Stomach (tissue), 9 donors: ENCODE results near the gene ASTN2. TPM values are rescaled to one million over a fixed set of nuclear protein-coding genes. Genes with fewer than 3 reads are reported as not detected.

Experiments
- DNase-seq, 2 donors: peaks; one replicate each; pipeline versions ENCODE4 v3.0.0 to v3.0.0-alpha.2; 2013 to 2019
- H3K27ac ChIP-seq, 5 donors: fragments of 200-600 bp in 4 of 5; sonication (generic) in 4 of 5; one replicate each; pipeline ENCODE4 v1.5.1; 2013 to 2019; ENCODE audit warnings: mild to moderate bottlenecking in 1 of 5, moderate library complexity in 1 of 5
- H3K27me3 ChIP-seq, 3 donors: fragments of 200-600 bp; sonication (generic); one replicate each; pipeline ENCODE4 v1.5.1; 2017 to 2019; ENCODE audit warnings: mixed run types in 1 of 3
- H3K36me3 ChIP-seq, 4 donors: fragments of 200-600 bp; sonication (generic); 1 replicate in 3 of 4; 2 replicates in 1 of 4; pipeline ENCODE4 v1.5.1; 2016 to 2019
- H3K4me1 ChIP-seq, 4 donors: fragments of 200-600 bp; sonication (generic); one replicate each; pipeline ENCODE4 v1.5.1; 2016 to 2019
- H3K4me3 ChIP-seq, 4 donors: fragments of 200-600 bp; sonication (generic) in 3 of 4; one replicate each; pipeline ENCODE4 v1.5.1; 2016 to 2019; ENCODE audit warnings: mild to moderate bottlenecking in 1 of 4
- H3K9me3 ChIP-seq, 4 donors: fragments of 200-600 bp; sonication (generic); one replicate each; pipeline ENCODE4 v1.5.1; 2016 to 2019
- EP300 ChIP-seq: sonication (generic); formaldehyde crosslinking; IDR thresholded peaks from one replicate; pipeline ENCODE4 v1.6.1; 2017; ENCODE audit warnings: antibody characterized with exemption
- POLR2A ChIP-seq, 4 donors: fragments of 450-650 bp; IDR thresholded peaks; one replicate each; pipeline ENCODE4 v1.6.1; 2016; ENCODE audit warnings: antibody characterized with exemption in 4 of 4, control low read depth in 2 of 4, mild to moderate bottlenecking in 1 of 4, moderate library complexity in 1 of 4
- POLR2AphosphoS5 ChIP-seq, 3 donors: sonication (generic); formaldehyde crosslinking; IDR thresholded peaks; one replicate each; pipeline ENCODE4 v1.6.1; 2016; ENCODE audit warnings: antibody characterized with exemption in 3 of 3
- WGBS, 5 donors: extraction: QIAGEN DNeasy Blood & Tissue Kit in 3 of 5; methylation state at CpG; one replicate each; pipeline versions ENCODE4 v1.1.5 to v1.1.7; 2013 to 2018; 5-methylcytosine and 5-hydroxymethylcytosine counted together
- intact Hi-C: fragments of 100-400 bp; cut with DNase I; formaldehyde crosslinking; loops from one replicate; pipeline ENCODE4 v1.15.1; 2023; ENCODE audit warnings: low total_unique reads
- polyA plus RNA-seq, 3 donors: library from polyadenylated mRNA; stranded (reverse); fragments of 200-250 nt; gene quantifications; one replicate each; pipeline ENCODE4 v1.2.3, GENCODE V29; 2013
- total RNA-seq, 5 donors: library from RNA; depleted of rRNA; stranded (reverse); fragments of >200 nt; gene quantifications; one replicate each; pipeline versions ENCODE4 v1.1.0 to v1.2.3, GENCODE V29; 2014 to 2016
- TF ChIP-seq, protein P1 (sequence below), 7 experiments: fragments of 450-650 bp in 4 of 7; fragments of 200-600 bp in 3 of 7; sonication (generic) in 3 of 7; IDR thresholded peaks; one replicate each; pipeline ENCODE4 v1.5.1; 2016 to 2019; ENCODE audit warnings: antibody characterized with exemption in 7 of 7, control low read depth in 2 of 7, mild to moderate bottlenecking in 1 of 7
- donor health status: healthy with polysubstance abuse.
- donor health status: Bipolar disorder and iron deficiency.
- donor health status: healthy.

The ASTN2 gene
- total and polyA plus RNA-seq, 8 donors: 2.1 to 22.3 (median 4.2) TPM; not detected in 1

DNA sequence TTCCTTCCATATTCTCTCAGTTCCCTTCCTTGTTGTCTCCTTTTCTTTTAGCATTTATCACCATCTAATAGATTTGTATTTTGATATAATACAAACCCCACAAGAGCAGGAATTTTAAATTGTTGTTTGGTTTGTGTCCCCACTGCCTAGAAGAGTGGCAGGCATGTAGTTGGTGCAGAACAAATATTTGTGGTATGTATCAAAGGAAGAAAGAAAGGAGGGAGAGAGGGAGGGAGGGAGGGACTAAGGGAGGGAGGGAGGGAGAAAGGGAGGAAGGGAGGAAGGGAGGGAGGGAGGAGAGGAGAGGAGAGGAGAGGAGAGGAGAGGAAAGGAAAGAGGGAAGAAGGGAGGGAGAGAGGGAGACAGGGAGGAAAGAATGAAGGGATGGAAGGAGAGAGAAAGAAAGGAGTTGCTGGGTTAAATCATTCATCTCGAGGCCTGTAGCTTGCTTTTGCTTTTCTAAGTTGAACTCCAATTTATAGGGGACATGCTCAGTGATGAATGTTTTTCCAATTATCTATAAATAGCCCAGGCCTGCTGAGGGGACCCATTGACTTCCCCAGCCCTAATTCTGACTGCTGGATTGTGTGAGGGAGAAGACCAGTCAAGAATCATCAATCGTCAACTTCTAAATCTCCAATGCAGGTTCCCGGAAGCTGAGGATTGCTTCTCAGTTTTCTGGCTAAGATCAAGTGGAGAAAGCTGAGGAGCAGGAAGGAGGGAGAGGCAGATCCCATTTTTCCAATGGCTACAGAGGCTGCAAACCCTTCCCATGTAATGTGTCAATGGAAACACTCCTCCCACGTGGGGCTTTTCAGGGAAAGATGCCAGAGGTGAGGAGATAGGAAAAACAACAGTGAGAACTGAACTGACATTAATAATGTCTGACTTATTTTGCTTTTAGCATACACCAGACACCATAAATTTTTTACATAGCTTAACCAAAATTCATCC lies 320.7 kb downstream of the ASTN2 start:
- Histone ChIP-seq H3K4me1 (peaks cover 0 to 12% (median 0%) of the 10 kb centered on the region in 4 donors), H3K9me3 (no peaks in the 10 kb centered on the region), H3K36me3 (no peaks in the 10 kb centered on the region), H3K27me3 (no peaks in the 10 kb centered on the region), H3K27ac (no peak overlapping the region), H3K4me3 (no peak overlapping the region)
- intact Hi-C loops: no loop called here
- DNase-seq: peak in 1 of 2 donors; percentile 74
- TF ChIP-seq POLR2A (IDR thresholded peaks at IDR 0.05) (no peak), EP300 (no peak), POLR2AphosphoS5 (IDR thresholded peaks at IDR 0.05) (no peak)
- TF ChIP-seq, protein P1, sequence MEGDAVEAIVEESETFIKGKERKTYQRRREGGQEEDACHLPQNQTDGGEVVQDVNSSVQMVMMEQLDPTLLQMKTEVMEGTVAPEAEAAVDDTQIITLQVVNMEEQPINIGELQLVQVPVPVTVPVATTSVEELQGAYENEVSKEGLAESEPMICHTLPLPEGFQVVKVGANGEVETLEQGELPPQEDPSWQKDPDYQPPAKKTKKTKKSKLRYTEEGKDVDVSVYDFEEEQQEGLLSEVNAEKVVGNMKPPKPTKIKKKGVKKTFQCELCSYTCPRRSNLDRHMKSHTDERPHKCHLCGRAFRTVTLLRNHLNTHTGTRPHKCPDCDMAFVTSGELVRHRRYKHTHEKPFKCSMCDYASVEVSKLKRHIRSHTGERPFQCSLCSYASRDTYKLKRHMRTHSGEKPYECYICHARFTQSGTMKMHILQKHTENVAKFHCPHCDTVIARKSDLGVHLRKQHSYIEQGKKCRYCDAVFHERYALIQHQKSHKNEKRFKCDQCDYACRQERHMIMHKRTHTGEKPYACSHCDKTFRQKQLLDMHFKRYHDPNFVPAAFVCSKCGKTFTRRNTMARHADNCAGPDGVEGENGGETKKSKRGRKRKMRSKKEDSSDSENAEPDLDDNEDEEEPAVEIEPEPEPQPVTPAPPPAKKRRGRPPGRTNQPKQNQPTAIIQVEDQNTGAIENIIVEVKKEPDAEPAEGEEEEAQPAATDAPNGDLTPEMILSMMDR (IDR thresholded peaks at IDR 0.05): no peak
- WGBS, 5 donors: 34 to 51% (median 41%) methylated on average over 4 of the region's 4 CpGs

DNA sequence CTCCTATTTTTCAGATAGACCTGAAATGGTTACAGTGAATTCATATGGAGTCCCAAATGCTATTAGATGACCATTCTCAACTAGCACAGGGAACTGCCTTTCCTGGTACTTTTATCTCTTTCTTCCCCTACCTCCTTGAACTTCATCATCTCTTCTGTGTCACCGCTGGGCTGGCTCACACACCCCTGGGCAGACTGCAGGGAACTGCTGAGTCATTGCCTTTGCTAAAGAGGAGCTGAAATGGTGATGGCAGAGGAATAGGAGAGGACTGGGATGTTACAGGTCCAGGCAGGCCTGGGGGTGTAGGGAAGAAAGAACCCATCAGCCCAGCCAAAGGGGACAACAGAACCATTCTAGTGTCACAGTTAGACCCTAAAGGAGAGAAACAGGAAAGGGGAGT lies 322.3 kb downstream of the ASTN2 start:
- H3K27me3 ChIP-seq: no peaks in the 10 kb centered on the region
- no peaks in the 10 kb centered on the region for H3K36me3 ChIP-seq
- no peak overlapping the region for H3K4me3 ChIP-seq
- no peak overlapping the region for H3K27ac ChIP-seq
- peaks cover 0 to 12% (median 0%) of the 10 kb centered on the region in 4 donors for H3K4me1 ChIP-seq
- H3K9me3 ChIP-seq: no peaks in the 10 kb centered on the region
- DNase-seq: no peak
- intact Hi-C loops: no loop called here
- TF ChIP-seq, protein P1 (IDR thresholded peaks at IDR 0.05): no peak
- no peak for TF ChIP-seq POLR2AphosphoS5 (IDR thresholded peaks at IDR 0.05)
- TF ChIP-seq EP300: no peak
- TF ChIP-seq POLR2A (IDR thresholded peaks at IDR 0.05): no peak
- WGBS, 5 donors: 0 to 23% (median 0%) methylated on average over 1 of the region's 1 CpG

DNA sequence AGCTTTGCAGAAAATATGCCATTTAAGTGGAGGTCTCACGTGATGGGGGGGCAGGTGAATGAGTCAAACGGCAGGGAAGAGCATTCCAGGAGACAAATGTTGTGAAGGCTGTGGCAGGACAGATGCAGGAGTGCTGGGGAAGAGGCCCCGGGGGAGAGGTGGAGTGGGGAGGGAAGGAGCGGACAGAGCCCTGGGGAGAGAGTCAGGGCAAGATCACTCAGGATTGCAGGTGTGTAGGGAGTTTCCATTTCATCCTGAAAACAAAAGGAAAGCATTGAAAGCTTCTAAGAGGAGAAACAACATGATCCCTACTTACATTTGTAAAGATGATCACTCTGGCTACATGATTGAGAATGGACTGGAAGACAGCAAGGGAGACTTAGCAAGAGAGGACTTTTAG lies 323.3 kb downstream of the ASTN2 start:
- H3K27ac ChIP-seq: no peak overlapping the region
- peaks cover 0 to 12% (median 0%) of the 10 kb centered on the region in 4 donors for H3K4me1 ChIP-seq
- DNase-seq: no peak
- WGBS, 5 donors: 36 to 50% (median 45%) methylated on average over 4 of the region's 4 CpGs
- H3K36me3 ChIP-seq: no peaks in the 10 kb centered on the region
- no peaks in the 10 kb centered on the region for H3K27me3 ChIP-seq
- intact Hi-C loops: no loop called here
- no peak overlapping the region for H3K4me3 ChIP-seq
- no peaks in the 10 kb centered on the region for H3K9me3 ChIP-seq
- TF ChIP-seq, protein P1 (IDR thresholded peaks at IDR 0.05): no peak
- TF ChIP-seq POLR2AphosphoS5 (IDR thresholded peaks at IDR 0.05): no peak
- no peak for TF ChIP-seq EP300
- no peak for TF ChIP-seq POLR2A (IDR thresholded peaks at IDR 0.05)

DNA sequence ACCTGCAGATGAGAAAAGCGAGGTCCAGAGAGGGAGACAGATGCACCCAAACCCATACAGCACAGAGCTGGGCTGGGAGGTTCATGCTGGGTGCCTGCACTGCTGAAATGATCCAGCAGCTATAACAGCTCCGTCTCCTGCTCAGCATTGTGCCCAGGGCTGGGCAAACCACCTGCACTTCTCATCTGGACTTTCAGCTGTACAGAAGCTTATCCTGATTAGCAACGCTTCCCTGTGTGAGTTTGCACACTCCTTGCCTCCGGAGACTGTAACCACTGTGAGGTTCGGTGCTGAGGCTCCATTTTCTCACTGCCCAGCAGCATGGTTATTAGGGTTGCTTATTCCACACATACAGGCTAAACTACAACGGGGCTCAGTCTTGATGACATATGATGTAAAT lies 326.1 kb downstream of the ASTN2 start:
- peaks cover 0 to 4% (median 0%) of the 10 kb centered on the region in 4 donors for H3K4me1 ChIP-seq
- TF ChIP-seq POLR2A (IDR thresholded peaks at IDR 0.05) (no peak), EP300 (no peak), POLR2AphosphoS5 (IDR thresholded peaks at IDR 0.05) (no peak)
- TF ChIP-seq, protein P1 (IDR thresholded peaks at IDR 0.05): no peak
- DNase-seq: no peak
- no peak overlapping the region for H3K4me3 ChIP-seq
- WGBS, 5 donors: 69 to 82% (median 74%) methylated on average over 5 to 6 of the region's 6 CpGs
- no peak overlapping the region for H3K27ac ChIP-seq
- H3K36me3 ChIP-seq: no peaks in the 10 kb centered on the region
- intact Hi-C loops: no loop called here
- H3K27me3 ChIP-seq: no peaks in the 10 kb centered on the region
- H3K9me3 ChIP-seq: no peaks in the 10 kb centered on the region
